ENCODE measurements around the gene GPR89B.
A peak's percentile ranks its signal among the peaks of the same experiment; 100 is the strongest.
"Not testable (repeated sequence)": the region's sequence is repeated elsewhere in the genome, so short reads cannot be mapped to it uniquely, and the experiment has no call there.

The GPR89B gene

GRCh38 chr1:147993825-147994615 lies 65.8 kb downstream of the GPR89B start:
- not testable (repeated sequence) for DNase-seq (ENCODE audit: insufficient read length, low spot score); FAIRE-seq

DNA sequence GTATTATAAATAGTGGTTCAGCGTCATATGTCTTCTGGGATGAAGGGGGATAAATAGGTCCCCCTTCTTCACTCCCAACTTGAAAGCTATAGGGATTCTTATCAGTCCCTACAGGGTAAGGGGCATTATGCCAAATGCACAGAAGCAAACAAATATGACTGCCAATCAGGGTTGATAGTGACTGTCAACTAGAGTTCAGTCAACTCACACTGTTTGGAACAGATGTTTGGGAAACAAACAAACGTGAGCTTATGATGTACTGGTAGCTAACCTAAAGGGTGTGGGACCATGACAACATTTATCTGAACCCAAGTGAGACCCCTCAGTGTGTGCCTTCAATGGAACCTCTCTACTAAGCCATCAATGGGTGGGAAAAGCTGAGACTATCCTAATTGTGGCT lies 67.9 kb downstream of the GPR89B start:
- FAIRE-seq; DNase-seq (ENCODE audit: insufficient read length, low spot score): not testable (repeated sequence)

DNA sequence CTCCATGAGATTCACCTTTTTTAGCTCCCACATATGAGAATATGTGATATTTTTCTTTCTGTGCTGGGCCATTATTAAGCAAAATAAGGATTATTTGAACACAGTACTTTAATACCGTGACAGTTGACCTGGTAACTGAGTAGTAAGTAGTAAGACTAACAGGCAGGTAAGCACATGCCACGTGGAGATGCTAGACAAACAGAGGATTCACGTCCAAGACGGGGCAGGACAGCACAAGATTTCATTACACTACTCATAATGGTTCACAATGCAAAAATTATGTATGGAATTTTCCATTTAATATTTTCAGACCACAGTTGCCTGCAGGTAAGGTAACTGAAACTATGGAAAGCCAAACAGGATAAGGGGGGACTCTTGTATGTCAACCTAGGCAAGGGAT lies 79.5 kb downstream of the GPR89B start:
- not testable (repeated sequence) for DNase-seq (ENCODE audit: insufficient read length, low spot score); FAIRE-seq

GRCh38 chr1:148010527-148010926 lies 82.3 kb downstream of the GPR89B start:
- FAIRE-seq (no peak), DNase-seq (ENCODE audit: insufficient read length, low spot score) (no peak)
- TF ChIP-seq POLR2A (IDR thresholded peaks at IDR 0.05; ENCODE audit: low read depth, low read length) = no peak

DNA sequence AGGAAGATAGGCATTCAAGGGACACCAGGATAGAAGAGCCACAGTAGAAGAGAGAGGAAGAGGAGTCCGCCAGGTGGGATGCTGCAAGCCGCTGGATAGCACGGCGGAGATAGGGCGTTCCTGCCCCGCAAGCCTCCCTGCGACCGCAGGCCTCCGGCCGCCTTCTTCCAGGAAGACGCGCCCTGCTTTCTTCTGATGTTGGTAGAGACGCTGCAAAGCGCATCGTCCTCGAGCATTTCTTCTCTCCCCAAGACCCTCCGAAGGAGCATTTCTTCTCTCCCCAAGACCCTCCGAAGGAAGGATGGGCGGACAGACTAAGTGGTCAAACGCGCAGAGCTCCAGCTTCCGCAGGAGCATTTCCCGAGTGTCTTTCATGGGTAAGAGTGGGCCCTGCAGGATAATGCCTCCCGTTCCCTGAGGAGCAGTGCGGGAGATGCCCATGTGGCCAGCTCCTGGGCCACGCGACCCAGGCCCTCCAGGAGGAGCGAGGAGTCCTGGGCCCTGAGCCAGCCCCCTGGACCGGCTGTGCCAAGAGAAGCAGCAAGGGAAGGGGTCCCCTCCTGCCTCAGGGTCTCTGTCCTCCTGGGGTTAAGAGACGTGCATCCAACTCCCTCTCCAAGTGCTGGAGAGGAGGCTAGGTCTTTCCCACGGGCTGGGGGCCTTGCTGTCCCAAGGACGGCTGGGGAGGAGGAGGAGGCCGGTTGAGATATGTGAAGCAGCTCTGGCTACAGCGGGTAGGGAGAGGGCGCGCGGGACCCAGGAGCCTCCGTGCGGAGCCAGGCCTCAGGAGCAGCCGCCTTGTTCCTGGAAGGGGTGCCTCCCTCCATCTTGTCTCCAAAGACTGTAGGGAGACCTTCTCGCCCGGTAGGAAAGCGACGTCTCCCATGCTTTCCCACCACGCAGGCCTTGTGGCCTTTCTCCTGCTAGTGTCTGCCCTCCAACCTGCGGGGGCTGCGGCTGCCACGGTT lies 85.2 kb downstream of the GPR89B start:
- not testable (repeated sequence) for FAIRE-seq; DNase-seq (ENCODE audit: insufficient read length, low spot score)

DNA sequence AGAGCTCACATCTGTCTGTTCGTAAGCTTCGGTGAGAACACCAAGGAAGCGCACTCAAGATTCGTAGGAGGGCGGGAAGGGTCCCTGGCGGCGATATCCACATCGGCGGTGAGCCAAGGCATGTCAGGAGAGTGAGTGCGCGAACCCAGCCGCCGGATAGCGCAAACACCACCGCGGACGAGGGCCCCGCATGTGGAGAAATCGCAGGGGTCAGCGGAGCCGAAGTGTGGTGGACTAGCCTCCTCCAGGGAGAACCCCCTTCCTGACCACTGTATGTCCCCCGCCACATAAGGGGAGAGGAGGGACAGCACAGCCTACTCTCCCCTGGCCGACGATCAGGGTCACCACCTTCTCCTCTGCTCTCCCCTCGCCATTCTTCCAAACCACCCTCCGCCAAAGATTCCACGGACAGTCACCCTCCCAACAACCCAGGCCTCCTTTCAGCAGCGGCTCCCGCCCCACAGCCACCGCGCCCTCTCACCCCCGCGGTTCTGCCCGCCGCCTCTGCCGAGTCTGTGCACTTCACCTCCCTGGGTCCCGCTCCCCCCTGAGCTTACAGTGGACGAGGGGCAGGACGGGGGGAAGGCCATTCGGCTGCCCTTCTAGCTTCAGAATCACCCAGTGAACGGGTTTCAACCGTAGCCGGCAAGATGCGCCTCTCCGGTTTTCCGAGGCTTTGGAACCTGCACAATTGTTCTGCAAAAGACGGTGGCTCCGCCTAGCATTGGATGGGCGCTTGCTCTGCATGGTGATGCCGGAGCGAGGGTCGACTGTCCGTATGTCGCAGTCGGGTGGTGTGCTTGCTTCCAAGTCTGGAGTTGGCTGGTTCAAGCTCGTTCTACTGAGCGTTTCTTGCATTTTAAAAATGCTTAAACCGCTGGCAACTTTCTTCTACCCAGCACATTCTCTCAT lies 86.3 kb downstream of the GPR89B start:
- not testable (repeated sequence) for DNase-seq (ENCODE audit: insufficient read length, low spot score); FAIRE-seq

GRCh38 chr1:148024918-148025317 lies 96.7 kb downstream of the GPR89B start:
- not testable (repeated sequence) for FAIRE-seq; DNase-seq (ENCODE audit: insufficient read length, low spot score)

DNA sequence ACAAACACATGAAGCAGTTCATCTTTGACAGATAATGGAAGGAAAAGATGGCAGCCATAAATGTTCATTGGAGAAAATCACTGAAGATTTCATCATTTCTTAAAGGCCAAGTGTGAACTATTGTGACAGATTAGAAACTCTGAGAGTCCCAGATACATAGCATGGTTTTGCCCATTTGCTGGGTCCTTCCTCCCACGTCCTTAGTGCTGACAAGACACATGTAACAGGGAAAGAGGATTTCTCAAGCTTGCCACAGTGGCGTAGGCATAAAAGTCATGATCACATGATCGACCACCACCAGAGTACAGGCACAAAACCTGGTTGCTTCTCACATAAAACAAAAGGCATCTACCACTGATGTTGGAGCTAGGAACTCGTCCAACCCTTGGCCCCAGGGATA lies 98.8 kb downstream of the GPR89B start:
- FAIRE-seq; DNase-seq (ENCODE audit: insufficient read length, low spot score): not testable (repeated sequence)

GRCh38 chr1:148032247-148032646 lies 104.0 kb downstream of the GPR89B start:
- not testable (repeated sequence) for FAIRE-seq

DNA sequence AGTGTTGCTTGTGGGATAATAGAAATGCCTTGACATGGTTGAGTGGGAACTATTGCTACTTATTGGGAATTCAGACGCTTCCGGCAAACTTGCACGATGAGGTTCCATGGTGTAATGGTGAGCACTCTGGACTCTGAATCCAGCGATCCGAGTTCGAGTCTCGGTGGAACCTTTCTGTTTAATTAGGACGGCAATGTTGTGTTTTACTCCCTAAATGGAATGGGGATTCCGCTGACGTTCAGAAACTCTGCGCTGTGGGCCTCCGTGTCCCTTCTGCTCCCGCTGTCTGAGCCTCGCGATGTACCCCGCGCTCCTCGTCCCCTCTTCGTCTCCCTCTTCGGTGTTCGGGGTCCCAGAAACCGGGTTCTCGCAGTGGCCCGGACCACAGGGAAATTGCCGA lies 104.5 kb downstream of the GPR89B start:
- not testable (repeated sequence) for DNase-seq (ENCODE audit: insufficient read length, low spot score); FAIRE-seq

More at GRCh38 chr1:148032247-148032646, 104.0 kb downstream of the GPR89B start:
- not testable (repeated sequence) for DNase-seq (ENCODE audit: insufficient read length, low spot score)

GRCh38 chr1:148033147-148033546 lies 104.9 kb downstream of the GPR89B start:
- DNase-seq (ENCODE audit: insufficient read length, low spot score); FAIRE-seq: not testable (repeated sequence)

DNA sequence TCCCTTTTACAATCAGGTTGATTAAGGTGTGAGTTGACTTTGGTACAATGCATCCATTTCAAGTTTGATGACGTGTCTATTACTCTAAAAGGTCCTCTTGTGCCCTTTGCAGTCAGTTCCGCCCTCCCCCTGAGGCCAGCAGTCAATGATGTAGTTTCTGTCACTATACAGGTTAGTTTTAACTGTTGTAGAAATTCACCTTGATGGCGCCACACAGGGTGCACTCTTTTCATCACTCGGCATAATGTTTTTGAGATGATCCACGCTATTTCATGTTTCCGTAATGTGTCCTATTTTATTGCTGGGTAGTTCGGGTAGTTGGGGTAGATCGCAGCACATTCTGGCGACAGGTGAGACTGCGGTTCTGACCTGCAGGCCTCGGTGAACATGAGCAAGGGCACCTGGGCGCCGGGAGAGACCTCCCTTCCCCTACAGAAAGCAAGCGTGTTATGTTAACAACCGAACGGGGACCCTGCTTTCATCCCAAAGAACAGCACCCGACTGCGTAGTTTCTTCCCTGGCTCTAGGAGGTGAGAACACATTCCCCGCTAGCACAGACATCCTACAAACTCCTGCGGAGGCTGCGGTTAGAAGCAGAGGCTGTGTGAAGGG lies 109.7 kb downstream of the GPR89B start:
- DNase-seq (ENCODE audit: insufficient read length, low spot score) = not testable (repeated sequence)
- FAIRE-seq = peak; percentile 36

- FAIRE-seq = peak; percentile 48
- DNase-seq (ENCODE audit: insufficient read length, low spot score) = not testable (repeated sequence)
Observed at GRCh38 chr1:148038462-148039333, 110.5 kb downstream of the GPR89B start.
